GM13977 (cell line): Measurements from ENCODE around the gene TMEM182.

Experiments used
- DNase-seq: peaks from one replicate; pipeline ENCODE4 v3.0.0; 2012; ENCODE audit warnings: low spot score
- CTCF ChIP-seq: IDR thresholded peaks from 2 replicates; pipeline ENCODE4 v1.5.1; 2012; ENCODE audit warnings: mild to moderate bottlenecking, control low read depth; ENCODE audit not compliant: insufficient read depth; ENCODE audit errors: extremely low read depth, missing control alignments
- in situ Hi-C: fragments of 300-500 bp; cut with MboI; formaldehyde crosslinking; loops from one replicate; pipeline ENCODE4 v1.12.0; 2022; ENCODE audit warnings: low sequenced_read_pairs, low pct_unique_long_range_greater_than_20kb, mixed read lengths, inconsistent platforms; ENCODE audit not compliant: unreplicated experiment

Gene TMEM182

GRCh38 chr2:102837626-102838198, 75.9 kb downstream of the TMEM182 start:
- DNase-seq: no peak
- no peak for TF ChIP-seq CTCF
- in situ Hi-C loops: no loop called here

GRCh38 chr2:102839668-102840388, 78.0 kb downstream of the TMEM182 start:
- in situ Hi-C loops: no loop called here
- peak; percentile 38 for DNase-seq
- TF ChIP-seq CTCF: peak; percentile 71

DNA sequence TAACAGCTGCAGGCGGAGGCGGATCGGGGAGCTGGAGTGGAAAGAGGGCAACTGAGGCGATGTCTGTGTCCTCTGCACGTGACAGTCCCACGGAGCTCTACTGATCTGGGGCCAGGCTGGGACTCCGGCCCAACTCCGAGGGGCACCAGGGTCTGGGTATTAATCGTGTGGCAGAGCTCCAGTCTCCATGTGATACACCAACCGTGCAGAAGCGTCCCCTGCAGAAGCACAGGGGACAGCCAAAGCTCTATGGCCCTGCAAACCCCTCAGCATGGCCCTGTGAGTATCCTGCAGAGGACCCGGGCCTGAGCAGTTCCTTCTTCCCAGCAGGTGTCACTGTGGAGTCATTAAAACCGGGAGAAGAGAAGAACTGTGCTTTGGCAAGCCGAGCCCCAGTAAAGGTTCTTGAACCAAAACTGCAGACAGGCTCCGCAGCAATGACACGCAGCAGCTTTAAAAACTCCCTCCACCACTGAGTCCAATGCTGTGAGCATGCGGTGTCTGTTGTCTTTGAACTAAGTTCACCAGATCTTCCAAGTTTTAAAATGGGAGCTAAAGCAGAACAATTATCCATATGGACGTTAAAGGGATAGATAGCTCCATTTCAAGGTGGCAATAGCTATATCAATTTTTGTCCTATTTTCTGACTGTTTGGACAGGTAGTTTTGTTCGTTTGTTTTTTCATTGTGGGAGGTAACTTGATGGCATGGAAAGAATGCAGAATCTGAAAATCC, 79.4 kb downstream of the TMEM182 start:
- peak; percentile 70 for TF ChIP-seq CTCF
- in situ Hi-C loops: no loop called here
- DNase-seq: peak; percentile 48

- no peak for DNase-seq
- TF ChIP-seq CTCF: no peak
- in situ Hi-C loops: no loop called here
Measured at GRCh38 chr2:102843764-102844443, 82.1 kb downstream of the TMEM182 start.

- TF ChIP-seq CTCF: no peak
- no peak for DNase-seq
- in situ Hi-C loops: no loop called here
Measured at GRCh38 chr2:102844911-102845310, 83.1 kb downstream of the TMEM182 start.

DNA sequence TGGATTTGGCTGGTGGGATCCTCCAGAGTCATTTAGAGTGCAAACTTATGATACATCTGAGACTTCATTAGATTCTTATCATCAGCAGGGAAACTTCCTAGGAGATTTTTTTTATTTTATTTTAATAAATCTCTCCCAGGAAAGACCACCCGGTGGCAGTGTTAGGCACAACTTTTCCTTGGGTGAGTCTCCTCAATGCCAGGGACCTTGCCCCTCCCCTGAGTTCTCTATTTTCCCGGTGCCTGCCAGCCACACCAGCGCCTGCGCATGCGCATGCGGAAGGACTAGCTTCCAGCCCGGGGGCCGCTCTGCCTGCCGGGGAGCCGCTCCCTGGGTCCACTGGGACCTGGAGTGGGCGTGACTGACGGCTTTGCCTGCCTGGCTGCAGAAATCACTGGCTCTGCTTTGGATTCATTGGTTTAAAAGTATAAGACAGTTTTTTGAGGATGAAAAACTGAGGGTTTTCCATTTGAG, 86.6 kb downstream of the TMEM182 start:
- TF ChIP-seq CTCF: no peak
- DNase-seq: peak; percentile 21
- in situ Hi-C loops: no loop called here
